ENCODE results near the gene RAVER2. TPM values are rescaled to one million over a fixed set of nuclear protein-coding genes. Genes with fewer than 3 reads are reported as not detected.
"Not testable (repeated sequence)": the region's sequence is repeated elsewhere in the genome, so short reads cannot be mapped to it uniquely, and the experiment has no call there.

RAVER2 gene
- total RNA-seq, 1 donor from 2014 or later, result 0.11 TPM

GRCh38 chr1:64810001-64810400 is 65.1 kb downstream of the RAVER2 start:
- no peak for DNase-seq (ENCODE audit: low read depth)

GRCh38 chr1:64811131-64811530 is 66.3 kb downstream of the RAVER2 start:
- DNase-seq (ENCODE audit: low read depth), result no peak

DNA sequence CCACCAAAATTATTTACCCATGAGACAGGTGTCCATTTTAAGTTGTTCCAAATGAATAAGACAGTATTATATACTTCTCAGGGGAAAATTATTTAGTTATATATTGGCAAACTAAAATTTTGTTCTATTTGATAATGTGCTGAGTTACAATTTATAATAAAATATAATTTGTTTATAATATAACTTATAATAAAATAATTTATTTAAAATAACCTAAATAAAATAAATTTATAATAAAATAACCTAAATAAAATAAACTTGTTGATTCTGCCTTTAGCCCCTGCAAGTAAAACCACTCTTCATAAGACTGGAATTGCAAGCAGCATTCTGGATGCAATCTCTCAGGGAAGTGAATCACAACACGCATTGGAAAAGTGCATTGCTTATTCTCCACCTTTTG is 69.6 kb downstream of the RAVER2 start:
- DNase-seq (ENCODE audit: low read depth), result no peak

DNA sequence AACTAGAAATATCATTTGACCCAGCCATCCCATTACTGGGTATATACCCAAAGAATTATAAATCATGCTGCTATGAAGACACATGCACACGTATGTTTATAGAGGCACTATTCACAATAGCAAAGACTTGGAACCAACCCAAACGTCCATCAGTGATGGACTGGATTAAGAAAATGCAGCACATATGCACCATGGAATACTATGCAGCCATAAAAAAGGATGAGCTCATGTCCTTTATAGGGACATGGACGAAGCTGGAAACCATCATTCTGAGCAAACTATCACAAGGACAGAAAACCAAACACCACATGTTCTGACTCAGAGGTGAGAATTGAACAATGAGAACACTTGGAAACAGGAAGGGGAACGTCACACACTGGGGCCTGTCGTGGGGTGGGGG is 72.5 kb downstream of the RAVER2 start:
- DNase-seq (ENCODE audit: low read depth), result not testable (repeated sequence)

DNA sequence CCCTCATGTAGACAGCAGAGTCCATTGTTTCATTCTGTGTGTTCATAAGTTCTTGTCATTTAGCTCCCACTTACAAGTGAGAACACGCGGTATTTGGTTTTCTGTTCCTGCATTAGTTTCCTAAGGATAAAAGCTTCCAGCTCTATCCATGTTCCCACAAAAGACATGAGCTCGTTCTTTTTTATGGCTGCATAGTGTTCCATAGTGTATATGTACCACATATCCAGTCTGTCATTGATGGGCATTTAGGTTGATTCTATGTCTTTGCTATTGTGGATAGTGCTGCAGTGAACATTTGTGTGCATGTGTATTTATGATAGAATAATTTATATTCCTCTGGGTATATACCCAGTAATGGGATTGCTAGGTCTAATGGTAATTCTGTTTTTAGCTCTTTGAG is 75.7 kb downstream of the RAVER2 start:
- not testable (repeated sequence) for DNase-seq (ENCODE audit: low read depth)

DNA sequence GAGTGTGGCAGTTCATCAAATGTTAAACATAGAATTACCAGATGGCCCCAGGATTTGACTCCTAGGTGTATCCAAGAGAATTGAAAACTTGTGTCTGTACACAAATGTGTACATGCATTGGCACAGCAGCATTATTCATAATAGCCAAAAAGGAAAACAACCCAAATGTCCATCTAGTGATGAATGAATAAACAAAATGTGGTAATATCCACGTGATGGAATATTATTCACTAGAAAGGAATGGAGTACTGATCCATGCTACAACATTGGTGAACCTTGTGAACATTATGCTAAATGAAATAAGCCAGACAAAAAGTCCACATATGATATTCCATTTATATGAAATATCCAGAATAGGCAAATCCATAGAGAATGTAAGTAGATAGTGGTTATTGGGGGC is 77.7 kb downstream of the RAVER2 start:
- no peak for DNase-seq (ENCODE audit: low read depth)

DNA sequence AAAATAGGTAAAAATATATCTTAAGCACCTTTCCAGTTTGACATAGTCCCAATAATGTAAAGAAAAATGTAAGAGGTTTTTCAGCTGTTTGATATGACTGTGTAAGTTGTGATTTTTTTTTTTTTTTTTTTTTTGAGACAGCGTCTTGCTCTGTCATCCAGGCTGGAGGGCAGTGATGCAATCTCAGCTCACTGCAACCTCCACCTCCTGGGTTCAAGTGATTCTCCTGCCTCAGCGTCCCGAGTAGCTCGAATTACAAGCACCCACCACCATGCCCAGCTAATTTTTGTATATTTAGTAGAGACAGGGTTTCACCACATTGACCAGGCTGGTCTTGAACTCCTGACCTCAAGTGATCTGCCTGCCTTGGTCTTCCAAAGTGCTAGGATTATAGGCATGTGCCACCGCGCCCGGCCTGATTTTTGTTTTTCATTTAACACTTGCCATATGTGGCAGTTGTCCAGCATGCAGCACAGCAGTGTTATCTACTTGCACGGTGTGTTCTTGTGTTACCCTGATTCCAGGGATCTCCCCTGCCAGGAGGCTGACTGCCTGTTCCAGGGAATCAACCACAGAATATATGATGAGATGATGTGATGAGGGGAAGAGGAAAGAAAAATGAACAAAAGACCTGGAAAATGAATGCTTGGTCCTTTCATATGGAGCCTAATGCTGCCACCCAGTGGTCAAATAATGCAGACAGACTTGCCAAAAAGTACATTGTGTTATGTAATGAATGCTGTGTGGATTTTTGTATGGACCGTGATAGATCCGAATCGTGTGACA is 79.0 kb downstream of the RAVER2 start:
- peak; percentile 76 for DNase-seq (ENCODE audit: low read depth)

DNA sequence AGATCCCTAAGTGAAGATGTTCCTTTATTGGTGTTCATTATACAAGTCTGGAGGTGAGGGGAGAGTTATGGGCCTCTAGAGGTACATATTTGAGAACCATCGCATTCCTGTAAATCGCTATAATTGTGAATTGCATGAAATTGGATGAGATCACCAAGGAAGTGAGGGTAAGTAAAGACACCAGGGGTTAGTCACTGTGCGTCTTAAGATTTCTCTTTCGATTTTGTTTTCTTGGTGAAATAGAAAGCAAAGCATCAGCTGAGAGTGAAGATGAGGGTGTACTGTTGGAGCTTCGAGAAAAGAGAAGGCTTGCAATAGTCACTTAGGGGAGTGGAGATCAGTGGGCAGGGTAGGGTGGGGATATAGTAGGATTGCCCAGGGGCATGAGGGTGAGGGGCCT is 82.1 kb downstream of the RAVER2 start:
- no peak for DNase-seq (ENCODE audit: low read depth)

DNA sequence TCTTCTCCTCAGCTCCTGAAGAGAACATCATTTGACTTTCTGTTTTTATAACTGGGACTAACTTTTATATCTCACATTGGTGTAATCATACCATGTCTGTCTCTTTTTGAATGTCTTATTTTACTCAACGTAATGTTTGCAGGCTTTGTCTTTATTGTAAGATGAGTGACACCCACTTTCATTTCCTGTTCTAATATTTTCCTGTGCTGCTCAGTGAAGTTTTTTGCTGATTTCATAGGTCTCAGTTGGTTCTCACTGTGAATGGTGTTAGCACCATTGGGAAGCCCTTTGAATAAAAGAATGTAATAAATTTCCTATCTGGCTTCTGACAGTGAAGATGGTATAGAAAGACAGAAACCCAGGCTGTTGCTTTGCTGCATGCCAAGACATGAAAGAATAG is 84.0 kb downstream of the RAVER2 start:
- no peak for DNase-seq (ENCODE audit: low read depth)

DNA sequence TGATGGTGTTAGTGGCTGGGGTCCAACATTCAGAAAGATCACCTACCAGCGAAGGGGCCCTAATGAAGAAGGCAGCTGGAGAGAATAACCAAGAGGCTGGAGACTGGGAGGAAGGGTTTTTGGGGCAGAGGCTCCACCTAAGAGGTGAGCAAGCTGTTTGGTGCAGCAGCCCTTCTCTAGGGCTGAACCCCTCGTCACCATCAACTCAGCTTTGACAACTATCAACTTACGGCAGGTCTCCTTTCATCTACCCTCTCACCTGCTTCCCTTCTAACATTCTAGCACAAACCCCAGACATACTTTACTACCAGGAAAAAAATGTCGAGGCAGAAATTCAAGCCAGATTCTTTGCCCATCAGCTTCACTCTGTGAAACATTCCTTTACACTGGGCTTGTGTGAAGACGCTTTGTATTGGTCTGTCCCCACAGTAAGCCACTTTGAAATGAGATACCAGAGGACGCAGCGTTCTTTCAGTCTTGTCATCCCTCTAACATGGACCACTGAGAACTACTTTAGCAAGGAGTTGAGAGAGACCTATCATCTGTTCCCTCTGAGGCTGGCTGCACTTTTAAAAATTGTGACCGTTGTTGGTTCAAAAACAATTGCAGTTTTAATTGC is 84.6 kb downstream of the RAVER2 start:
- no peak for DNase-seq (ENCODE audit: low read depth)

GRCh38 chr1:64830030-64830651 is 85.3 kb downstream of the RAVER2 start:
- no peak for DNase-seq (ENCODE audit: low read depth)

DNA sequence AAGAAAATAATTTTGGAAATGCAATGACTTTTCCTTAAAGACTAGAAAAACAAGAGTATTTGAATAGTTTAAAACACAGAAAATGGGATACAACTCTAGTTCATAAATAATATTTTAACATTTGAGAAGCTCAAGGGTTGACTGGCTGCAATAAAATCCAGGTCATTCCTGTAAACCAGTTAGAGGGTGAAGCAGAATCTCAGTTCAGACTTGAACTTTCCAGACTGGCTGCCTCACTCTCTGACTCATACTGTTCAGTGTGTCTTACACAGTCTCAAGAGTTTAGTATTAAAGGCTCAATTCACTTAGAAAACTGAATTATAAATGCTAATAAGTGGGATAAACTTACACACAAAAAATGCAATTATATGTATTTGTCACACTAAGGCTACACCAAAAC is 89.9 kb downstream of the RAVER2 start:
- DNase-seq (ENCODE audit: low read depth), result no peak

- no peak for DNase-seq (ENCODE audit: low read depth)
Observed at GRCh38 chr1:64836802-64837201, 91.9 kb downstream of the RAVER2 start.

GRCh38 chr1:64838486-64838885 is 93.6 kb downstream of the RAVER2 start:
- no peak for DNase-seq (ENCODE audit: low read depth)

GRCh38 chr1:64839261-64839660 is 94.4 kb downstream of the RAVER2 start:
- DNase-seq (ENCODE audit: low read depth), result no peak

- DNase-seq (ENCODE audit: low read depth), result peak; percentile 88
Observed at GRCh38 chr1:64839732-64840405, 95.0 kb downstream of the RAVER2 start.

DNA sequence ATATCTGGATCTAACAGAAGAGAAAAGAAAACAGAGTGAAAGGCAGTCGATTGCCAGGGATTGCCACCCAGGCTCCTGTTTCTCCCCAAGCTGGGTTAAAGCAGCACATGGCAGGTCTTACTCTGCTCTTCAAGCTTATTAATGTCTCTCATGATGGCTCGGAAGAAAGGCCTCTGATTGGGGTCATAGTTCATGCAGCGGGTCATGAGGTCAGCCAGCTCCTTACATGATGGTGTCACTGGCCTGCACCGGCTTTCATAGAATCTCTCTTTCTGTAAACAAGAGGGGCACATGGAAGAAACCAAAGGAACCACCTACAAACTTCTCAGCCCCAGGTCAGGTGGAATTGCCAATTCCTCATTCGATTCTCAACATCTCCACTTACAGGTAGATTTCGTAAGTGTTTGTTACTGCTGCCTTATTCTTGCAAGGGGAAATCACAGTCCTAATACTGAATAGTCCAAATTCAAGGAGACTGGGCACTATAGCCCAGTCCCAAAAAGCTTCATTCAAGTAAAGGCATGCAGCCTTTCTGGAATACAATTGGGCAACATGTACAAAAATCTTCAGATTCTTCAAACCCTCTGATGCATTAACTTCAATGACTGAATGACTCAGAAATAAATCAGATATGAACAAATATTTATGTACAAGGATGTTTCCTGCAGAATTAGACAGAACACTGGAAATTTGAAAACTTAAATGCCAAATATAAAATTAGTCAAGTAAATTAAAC is 96.6 kb downstream of the RAVER2 start:
- no peak for DNase-seq (ENCODE audit: low read depth)

- no peak for DNase-seq (ENCODE audit: low read depth)
Observed at GRCh38 chr1:64842224-64842623, 97.3 kb downstream of the RAVER2 start.

GRCh38 chr1:64843675-64844074 is 98.8 kb downstream of the RAVER2 start:
- DNase-seq (ENCODE audit: low read depth), result no peak

- DNase-seq (ENCODE audit: low read depth), result no peak
Observed at GRCh38 chr1:64844175-64844574, 99.3 kb downstream of the RAVER2 start.

- DNase-seq (ENCODE audit: low read depth), result no peak
Observed at GRCh38 chr1:64844609-64845008, 99.7 kb downstream of the RAVER2 start.
